Upper lobe of right lung (tissue), 1 donor: ENCODE results near the gene BICD2. TPM values are rescaled to one million over a fixed set of nuclear protein-coding genes. Genes with fewer than 3 reads are reported as not detected.

Experiments used
- ATAC-seq: fragments of 200-7000 bp; cut with Tn5 transposase; one replicate; pipeline ENCODE4 v1.9.1; 2020; ENCODE audit warnings: mild to moderate bottlenecking, moderate library complexity
- DNase-seq: peaks from one replicate; pipeline ENCODE4 v3.0.0-alpha.2; 2020
- H3K27ac ChIP-seq: fragments of 200-600 bp; one replicate; pipeline ENCODE4 v1.8.0; 2022
- H3K27me3 ChIP-seq: fragments of 200-600 bp; one replicate; pipeline ENCODE4 v1.8.0; 2022; ENCODE audit warnings: mild to moderate bottlenecking
- H3K36me3 ChIP-seq: fragments of 200-600 bp; one replicate; pipeline ENCODE4 v1.8.0; 2022
- H3K4me1 ChIP-seq: fragments of 200-600 bp; one replicate; pipeline ENCODE4 v1.8.0; 2022
- H3K4me3 ChIP-seq: fragments of 200-600 bp; one replicate; pipeline ENCODE4 v1.8.0; 2022; ENCODE audit warnings: mild to moderate bottlenecking
- H3K9me3 ChIP-seq: fragments of 200-600 bp; one replicate; pipeline ENCODE4 v1.8.0; 2022
- CTCF ChIP-seq: fragments of 200-600 bp; IDR thresholded peaks from one replicate; pipeline ENCODE4 v1.8.0; 2022; ENCODE audit warnings: antibody characterized with exemption
- intact Hi-C: fragments of 100-400 bp; cut with DNase I; formaldehyde crosslinking; loops from one replicate; pipeline ENCODE4 v1.11.0; 2022
- total RNA-seq: library from RNA; stranded (reverse); fragmentation: NEBNext Ultra II Directional; extraction: Animal tissue kit (Norgen Biotek cat#: 25700); gene quantifications from one replicate; pipeline ENCODE4 v1.2.1, GENCODE V29; 2021
- donor health status: DM: no; HTN: yes; CAD: no; lungs with severe emphysema.

The BICD2 gene
- total RNA-seq, 1 donor from 2014 or later: 38.6 TPM

GRCh38 chr9:92718086-92719001 lies 46.3 kb downstream of the BICD2 start:
- Histone ChIP-seq H3K27me3 (no peaks in the 10 kb centered on the region), H3K4me3 (no peak overlapping the region), H3K9me3 (no peaks in the 10 kb centered on the region), H3K4me1 (peaks cover 9% of the 10 kb centered on the region), H3K27ac (no peak overlapping the region), H3K36me3 (peaks cover 86% of the 10 kb centered on the region)
- no peak for DNase-seq
- no peak for ATAC-seq
- no peak for TF ChIP-seq CTCF
- intact Hi-C loops: loop anchor here (10.0 kb wide), 1 partner anchor 46 kb away; the partner anchor contains the start of gene BICD2

- DNase-seq (no peak), ATAC-seq (no peak)
- peaks cover 2% of the 10 kb centered on the region for H3K4me1 ChIP-seq
- no peak overlapping the region for H3K4me3 ChIP-seq
- no peak for TF ChIP-seq CTCF
- H3K36me3 ChIP-seq: peaks cover 92% of the 10 kb centered on the region
- H3K27ac ChIP-seq: no peak overlapping the region
- no peaks in the 10 kb centered on the region for H3K27me3 ChIP-seq
- H3K9me3 ChIP-seq: no peaks in the 10 kb centered on the region
- intact Hi-C loops: loop anchor here (10.0 kb wide), 1 partner anchor 47 kb away; the partner anchor contains the start of gene BICD2
Measured at GRCh38 chr9:92717201-92718085, 47.2 kb downstream of the BICD2 start.

DNA sequence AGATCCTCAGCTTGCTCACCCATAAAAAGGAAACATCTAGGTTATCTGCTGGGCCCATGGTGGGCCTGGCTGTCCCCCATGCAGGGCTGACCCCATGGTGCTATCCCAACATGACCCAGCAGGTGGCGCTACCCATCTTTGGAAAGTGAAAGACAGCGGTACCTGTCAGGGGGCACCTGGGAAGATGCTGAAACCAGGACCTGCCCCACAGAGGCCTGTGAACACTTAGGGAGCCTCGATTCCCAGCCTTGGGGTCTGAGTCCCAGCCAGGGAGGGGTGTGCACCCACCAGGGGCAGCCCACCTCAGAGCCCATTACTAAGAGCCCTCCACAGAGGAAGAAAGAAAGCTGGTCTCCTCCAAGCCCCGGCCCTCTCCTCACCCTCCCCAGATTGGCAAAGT lies 48.1 kb downstream of the BICD2 start:
- H3K36me3 ChIP-seq: peaks cover 84% of the 10 kb centered on the region
- DNase-seq (peak; percentile 79), ATAC-seq (peak; percentile 76)
- no peak overlapping the region for H3K27ac ChIP-seq
- H3K27me3 ChIP-seq: no peaks in the 10 kb centered on the region
- no peak overlapping the region for H3K4me3 ChIP-seq
- peak; percentile 92 for TF ChIP-seq CTCF
- H3K9me3 ChIP-seq: no peaks in the 10 kb centered on the region
- no peaks in the 10 kb centered on the region for H3K4me1 ChIP-seq
- intact Hi-C loops: loop anchor here (10.0 kb wide), 1 partner anchor 48 kb away; the partner anchor contains the start of gene BICD2

DNA sequence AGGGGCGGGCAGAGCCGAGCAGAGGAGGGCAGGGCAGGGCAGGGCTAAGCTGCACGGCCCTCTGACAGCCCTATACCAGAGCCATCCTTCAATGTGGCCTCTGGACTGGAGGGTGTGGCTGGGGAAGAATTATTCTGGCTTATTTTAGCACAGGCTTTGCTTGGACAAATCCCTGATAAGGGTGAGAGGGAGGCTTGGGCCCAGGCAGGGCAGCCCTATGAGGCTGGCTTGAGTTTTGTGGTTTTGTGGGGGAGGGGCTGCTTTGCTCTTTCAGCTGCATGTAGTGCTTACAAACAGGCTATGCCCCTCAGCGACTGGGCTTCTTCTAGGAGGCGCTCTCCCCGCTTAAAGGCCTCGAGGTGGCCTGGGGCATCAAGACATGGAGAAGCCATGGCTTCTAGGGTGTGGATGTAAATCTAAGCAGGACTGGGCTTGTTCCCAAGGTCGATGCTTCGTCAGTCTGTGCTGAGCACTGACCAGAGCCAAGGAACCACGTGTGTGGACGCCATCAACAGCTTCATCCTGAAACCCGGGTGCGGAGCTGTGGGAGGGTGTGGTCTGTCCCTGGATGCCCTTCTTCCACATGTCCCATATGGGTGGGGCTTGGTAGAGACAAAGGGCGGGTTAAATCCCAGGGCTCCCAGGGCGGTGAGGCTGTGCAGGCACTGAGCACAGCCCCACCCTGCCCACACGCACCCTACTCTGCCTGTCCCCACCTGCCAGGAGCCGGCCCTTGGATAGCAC lies 49.0 kb downstream of the BICD2 start:
- H3K4me3 ChIP-seq: no peak overlapping the region
- no peak for TF ChIP-seq CTCF
- no peak for DNase-seq
- intact Hi-C loops: loop anchor here (10.0 kb wide), 1 partner anchor 49 kb away; the partner anchor contains the start of gene BICD2
- H3K27me3 ChIP-seq: no peaks in the 10 kb centered on the region
- H3K36me3 ChIP-seq: peaks cover 81% of the 10 kb centered on the region
- no peaks in the 10 kb centered on the region for H3K9me3 ChIP-seq
- H3K27ac ChIP-seq: no peak overlapping the region
- no peaks in the 10 kb centered on the region for H3K4me1 ChIP-seq
- no peak for ATAC-seq
